ENCODE data around the gene CENPV. TPM values are rescaled to one million over a fixed set of nuclear protein-coding genes. Genes with fewer than 3 reads are reported as not detected.

Gene CENPV
- total and polyA plus RNA-seq, 2 of the 13 experiments (the other 11 are each of a cell fraction or from before 2014, with no cell fraction given), result 193 to 292 TPM

DNA sequence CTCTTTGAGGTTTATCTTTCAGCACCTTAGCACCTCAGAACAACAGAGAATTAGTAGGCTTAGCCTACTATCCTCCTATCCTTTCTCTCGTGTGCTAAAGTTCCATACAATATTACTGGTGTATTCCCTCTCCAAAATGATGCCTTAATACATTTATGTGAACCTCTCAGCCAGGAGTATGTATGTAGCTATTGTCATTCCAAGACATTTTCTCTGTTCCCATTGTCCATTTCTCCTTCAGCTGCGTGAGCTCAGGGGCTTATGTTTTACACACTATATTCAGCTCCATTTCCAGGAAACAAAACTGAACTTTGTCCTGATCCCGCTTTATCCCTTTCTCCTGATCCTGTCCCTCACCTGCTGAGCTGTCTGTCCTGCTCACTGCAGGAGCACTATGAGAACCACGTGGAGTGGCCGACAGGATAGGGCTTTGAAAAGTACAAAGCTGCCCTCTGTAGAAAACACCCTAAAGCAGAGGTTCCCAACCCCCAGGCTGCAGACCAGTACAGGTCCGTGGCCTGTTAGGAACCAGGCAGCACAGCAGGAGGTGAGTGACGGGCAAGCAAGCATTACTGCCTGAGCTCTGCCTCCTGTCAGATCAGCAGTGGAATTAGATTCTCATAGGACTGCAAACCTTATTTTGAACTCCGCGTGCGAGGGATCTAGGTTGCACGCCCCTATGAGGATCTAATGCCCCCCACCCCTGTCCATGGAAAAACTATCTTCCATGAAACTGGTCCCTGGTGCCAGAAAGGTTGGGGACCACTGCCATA lies 55.7 kb downstream of the CENPV start (continued):
- no peak for TF ChIP-seq HNF4G (IDR thresholded peaks at IDR 0.05; ENCODE audit: borderline replicate concordance, low read depth, low read length)
- no peak; the same call in 1 of the 2 replicates for TF ChIP-seq HNF4G (CRISPR knock-in tag; IDR thresholded peaks at IDR 0.05; ENCODE audit: borderline replicate concordance, low read depth)
- TF ChIP-seq ZNF720 (CRISPR knock-in tag; IDR thresholded peaks at IDR 0.05), result no peak
- TF ChIP-seq DPF2 (CRISPR knock-in tag; IDR thresholded peaks at IDR 0.05; ENCODE audit: borderline replicate concordance, low read depth), result peak; percentile 27; the same call in 1 of the 2 replicates
- TF ChIP-seq, protein P1, sequence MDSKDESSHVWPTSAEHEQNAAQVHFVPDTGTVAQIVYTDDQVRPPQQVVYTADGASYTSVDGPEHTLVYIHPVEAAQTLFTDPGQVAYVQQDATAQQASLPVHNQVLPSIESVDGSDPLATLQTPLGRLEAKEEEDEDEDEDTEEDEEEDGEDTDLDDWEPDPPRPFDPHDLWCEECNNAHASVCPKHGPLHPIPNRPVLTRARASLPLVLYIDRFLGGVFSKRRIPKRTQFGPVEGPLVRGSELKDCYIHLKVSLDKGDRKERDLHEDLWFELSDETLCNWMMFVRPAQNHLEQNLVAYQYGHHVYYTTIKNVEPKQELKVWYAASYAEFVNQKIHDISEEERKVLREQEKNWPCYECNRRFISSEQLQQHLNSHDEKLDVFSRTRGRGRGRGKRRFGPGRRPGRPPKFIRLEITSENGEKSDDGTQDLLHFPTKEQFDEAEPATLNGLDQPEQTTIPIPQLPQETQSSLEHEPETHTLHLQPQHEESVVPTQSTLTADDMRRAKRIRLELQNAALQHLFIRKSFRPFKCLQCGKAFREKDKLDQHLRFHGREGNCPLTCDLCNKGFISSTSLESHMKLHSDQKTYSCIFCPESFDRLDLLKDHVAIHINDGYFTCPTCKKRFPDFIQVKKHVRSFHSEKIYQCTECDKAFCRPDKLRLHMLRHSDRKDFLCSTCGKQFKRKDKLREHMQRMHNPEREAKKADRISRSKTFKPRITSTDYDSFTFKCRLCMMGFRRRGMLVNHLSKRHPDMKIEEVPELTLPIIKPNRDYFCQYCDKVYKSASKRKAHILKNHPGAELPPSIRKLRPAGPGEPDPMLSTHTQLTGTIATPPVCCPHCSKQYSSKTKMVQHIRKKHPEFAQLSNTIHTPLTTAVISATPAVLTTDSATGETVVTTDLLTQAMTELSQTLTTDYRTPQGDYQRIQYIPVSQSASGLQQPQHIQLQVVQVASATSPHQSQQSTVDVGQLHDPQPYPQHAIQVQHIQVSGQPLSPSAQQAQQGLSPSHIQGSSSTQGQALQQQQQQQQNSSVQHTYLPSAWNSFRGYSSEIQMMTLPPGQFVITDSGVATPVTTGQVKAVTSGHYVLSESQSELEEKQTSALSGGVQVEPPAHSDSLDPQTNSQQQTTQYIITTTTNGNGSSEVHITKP (CRISPR knock-in tag; IDR thresholded peaks at IDR 0.05; ENCODE audit: low read depth), result no peak
- no peak for TF ChIP-seq ZNF124 (CRISPR knock-in tag; IDR thresholded peaks at IDR 0.05)
- TF ChIP-seq, protein P2, sequence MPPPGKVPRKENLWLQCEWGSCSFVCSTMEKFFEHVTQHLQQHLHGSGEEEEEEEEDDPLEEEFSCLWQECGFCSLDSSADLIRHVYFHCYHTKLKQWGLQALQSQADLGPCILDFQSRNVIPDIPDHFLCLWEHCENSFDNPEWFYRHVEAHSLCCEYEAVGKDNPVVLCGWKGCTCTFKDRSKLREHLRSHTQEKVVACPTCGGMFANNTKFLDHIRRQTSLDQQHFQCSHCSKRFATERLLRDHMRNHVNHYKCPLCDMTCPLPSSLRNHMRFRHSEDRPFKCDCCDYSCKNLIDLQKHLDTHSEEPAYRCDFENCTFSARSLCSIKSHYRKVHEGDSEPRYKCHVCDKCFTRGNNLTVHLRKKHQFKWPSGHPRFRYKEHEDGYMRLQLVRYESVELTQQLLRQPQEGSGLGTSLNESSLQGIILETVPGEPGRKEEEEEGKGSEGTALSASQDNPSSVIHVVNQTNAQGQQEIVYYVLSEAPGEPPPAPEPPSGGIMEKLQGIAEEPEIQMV (CRISPR knock-in tag; IDR thresholded peaks at IDR 0.05; ENCODE audit: low read depth), result no peak; the same call in 1 of the 2 replicates
- TF ChIP-seq RBM39 (IDR thresholded peaks at IDR 0.05; ENCODE audit: low read depth, low read length, poor library complexity, severe bottlenecking), result no peak
- TF ChIP-seq, protein P3, sequence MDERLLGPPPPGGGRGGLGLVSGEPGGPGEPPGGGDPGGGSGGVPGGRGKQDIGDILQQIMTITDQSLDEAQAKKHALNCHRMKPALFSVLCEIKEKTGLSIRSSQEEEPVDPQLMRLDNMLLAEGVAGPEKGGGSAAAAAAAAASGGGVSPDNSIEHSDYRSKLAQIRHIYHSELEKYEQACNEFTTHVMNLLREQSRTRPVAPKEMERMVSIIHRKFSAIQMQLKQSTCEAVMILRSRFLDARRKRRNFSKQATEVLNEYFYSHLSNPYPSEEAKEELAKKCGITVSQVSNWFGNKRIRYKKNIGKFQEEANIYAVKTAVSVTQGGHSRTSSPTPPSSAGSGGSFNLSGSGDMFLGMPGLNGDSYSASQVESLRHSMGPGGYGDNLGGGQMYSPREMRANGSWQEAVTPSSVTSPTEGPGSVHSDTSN (CRISPR knock-in tag; IDR thresholded peaks at IDR 0.05), result peak; percentile 54
- 0 out of 2 replicates have a peak, but pooled peaks have one; percentile 12 for TF ChIP-seq EHMT2 (IDR thresholded peaks at IDR 0.05; ENCODE audit: borderline replicate concordance, low read depth, low read length)
- peak; percentile 12; the same call in 1 of the 2 replicates for TF ChIP-seq THAP11 (CRISPR knock-in tag; IDR thresholded peaks at IDR 0.05)
- no peak for TF ChIP-seq ZMYM2 (CRISPR knock-in tag; IDR thresholded peaks at IDR 0.05)
- TF ChIP-seq, protein P4, sequence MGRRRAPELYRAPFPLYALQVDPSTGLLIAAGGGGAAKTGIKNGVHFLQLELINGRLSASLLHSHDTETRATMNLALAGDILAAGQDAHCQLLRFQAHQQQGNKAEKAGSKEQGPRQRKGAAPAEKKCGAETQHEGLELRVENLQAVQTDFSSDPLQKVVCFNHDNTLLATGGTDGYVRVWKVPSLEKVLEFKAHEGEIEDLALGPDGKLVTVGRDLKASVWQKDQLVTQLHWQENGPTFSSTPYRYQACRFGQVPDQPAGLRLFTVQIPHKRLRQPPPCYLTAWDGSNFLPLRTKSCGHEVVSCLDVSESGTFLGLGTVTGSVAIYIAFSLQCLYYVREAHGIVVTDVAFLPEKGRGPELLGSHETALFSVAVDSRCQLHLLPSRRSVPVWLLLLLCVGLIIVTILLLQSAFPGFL (CRISPR knock-in tag; IDR thresholded peaks at IDR 0.05), result no peak
- TF ChIP-seq ZNF850 (CRISPR knock-in tag; conservative IDR thresholded peaks at IDR 0.05), result no peak
- TF ChIP-seq, protein P5, sequence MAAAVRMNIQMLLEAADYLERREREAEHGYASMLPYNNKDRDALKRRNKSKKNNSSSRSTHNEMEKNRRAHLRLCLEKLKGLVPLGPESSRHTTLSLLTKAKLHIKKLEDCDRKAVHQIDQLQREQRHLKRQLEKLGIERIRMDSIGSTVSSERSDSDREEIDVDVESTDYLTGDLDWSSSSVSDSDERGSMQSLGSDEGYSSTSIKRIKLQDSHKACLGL (CRISPR knock-in tag; IDR thresholded peaks at IDR 0.05), result peak; percentile 70
- TF ChIP-seq, protein P6, sequence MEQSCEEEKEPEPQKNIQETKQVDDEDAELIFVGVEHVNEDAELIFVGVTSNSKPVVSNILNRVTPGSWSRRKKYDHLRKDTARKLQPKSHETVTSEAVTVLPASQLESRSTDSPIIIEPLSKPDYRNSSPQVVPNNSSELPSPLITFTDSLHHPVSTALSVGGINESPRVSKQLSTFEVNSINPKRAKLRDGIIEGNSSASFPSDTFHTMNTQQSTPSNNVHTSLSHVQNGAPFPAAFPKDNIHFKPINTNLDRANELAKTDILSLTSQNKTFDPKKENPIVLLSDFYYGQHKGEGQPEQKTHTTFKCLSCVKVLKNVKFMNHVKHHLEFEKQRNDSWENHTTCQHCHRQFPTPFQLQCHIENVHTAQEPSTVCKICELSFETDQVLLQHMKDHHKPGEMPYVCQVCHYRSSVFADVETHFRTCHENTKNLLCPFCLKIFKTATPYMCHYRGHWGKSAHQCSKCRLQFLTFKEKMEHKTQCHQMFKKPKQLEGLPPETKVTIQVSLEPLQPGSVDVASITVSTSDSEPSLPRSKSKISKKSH (CRISPR knock-in tag; IDR thresholded peaks at IDR 0.05; ENCODE audit: borderline replicate concordance), result no peak
- peak; percentile 19; the same call in 1 of the 2 replicates for TF ChIP-seq KDM1A (CRISPR knock-in tag; IDR thresholded peaks at IDR 0.05)
- TF ChIP-seq RFXANK (CRISPR knock-in tag; IDR thresholded peaks at IDR 0.05), result no peak
- TF ChIP-seq AGO1 (IDR thresholded peaks at IDR 0.05; ENCODE audit: low read depth, low read length, poor library complexity, severe bottlenecking), result no peak
- no peak for TF ChIP-seq ZNF792 (CRISPR knock-in tag; IDR thresholded peaks at IDR 0.05)

Measured in HepG2 (cell line).